DOHH2 (cell line): Measurements from ENCODE around the gene IGF2.

Experiments
- H3F3A ChIP-seq: fragments of 200-600 bp; sonication (generic), shearing (Covaris generic); 2 replicates; pipeline ENCODE4 v1.6.0; 2016; ENCODE audit warnings: antibody characterized with exemption, mild to moderate bottlenecking; ENCODE audit not compliant: control insufficient read depth, insufficient read depth
- H3K27ac ChIP-seq: fragments of 200-600 bp; sonication (generic); 2 replicates; pipeline ENCODE4 v1.5.1; 2014; ENCODE audit warnings: low read depth, mild to moderate bottlenecking, low read length, moderate library complexity
- H3K27me3 ChIP-seq: fragments of 200-600 bp; sonication (generic); 2 replicates; pipeline ENCODE4 v1.6.1; 2014; ENCODE audit warnings: mild to moderate bottlenecking, low read length, mixed read lengths; ENCODE audit not compliant: control insufficient read depth
- H3K36me3 ChIP-seq: fragments of 200-600 bp; sonication (generic); 2 replicates; pipeline ENCODE4 v1.6.1; 2014; ENCODE audit warnings: mild to moderate bottlenecking, low read length, moderate library complexity, mixed read lengths; ENCODE audit not compliant: control insufficient read depth
- H3K4me1 ChIP-seq: fragments of 200-600 bp; sonication (generic); 2 replicates; pipeline ENCODE4 v1.6.1; 2014; ENCODE audit warnings: mild to moderate bottlenecking, low read length, mixed read lengths; ENCODE audit not compliant: control insufficient read depth
- H3K4me2 ChIP-seq: fragments of 200-600 bp; sonication (generic); 2 replicates; pipeline ENCODE4 v1.6.0; 2014; ENCODE audit warnings: mild to moderate bottlenecking, low read length, moderate library complexity
- H3K4me3 ChIP-seq: fragments of 200-600 bp; sonication (generic); 2 replicates; pipeline ENCODE4 v1.5.1; 2014; ENCODE audit warnings: mild to moderate bottlenecking, low read length, mixed read lengths
- H3K79me2 ChIP-seq: fragments of 200-600 bp; sonication (generic); 2 replicates; pipeline ENCODE4 v1.6.1; 2014; ENCODE audit warnings: mild to moderate bottlenecking, low read length, mixed read lengths; ENCODE audit not compliant: control insufficient read depth
- H3K9me2 ChIP-seq: fragments of 200-600 bp; sonication (generic); replicated peaks from 2 replicates; pipeline ENCODE4 v1.6.1; 2014; ENCODE audit warnings: mild to moderate bottlenecking, low read length, mixed read lengths; ENCODE audit not compliant: control insufficient read depth
- H3K9me3 ChIP-seq: fragments of 200-600 bp; sonication (generic); 2 replicates; pipeline ENCODE4 v1.6.1; 2014; ENCODE audit warnings: antibody characterized with exemption, low read length, mixed read lengths; ENCODE audit not compliant: control insufficient read depth, insufficient read depth
- H4K20me1 ChIP-seq: fragments of 200-600 bp; sonication (generic); 2 replicates; pipeline ENCODE4 v1.6.0; 2014; ENCODE audit warnings: low read depth, mild to moderate bottlenecking, antibody characterized with exemption, low read length, moderate library complexity; ENCODE audit not compliant: control insufficient read depth, insufficient read depth
- EZH2phosphoT487 ChIP-seq: fragments of 200-600 bp; sonication (generic); IDR thresholded peaks from 2 replicates; pipeline ENCODE4 v1.6.1; 2017; ENCODE audit warnings: borderline replicate concordance, mild to moderate bottlenecking, antibody characterized with exemption, low read length, moderate library complexity, mixed read lengths
- TF ChIP-seq, protein P1 (sequence below): fragments of 200-600 bp; sonication (generic); IDR thresholded peaks from one replicate; pipeline ENCODE4 v1.5.1; 2014; ENCODE audit warnings: antibody characterized with exemption, mild to moderate bottlenecking, low read depth, low read length; ENCODE audit not compliant: poor library complexity, severe bottlenecking

IGF2 gene

GRCh38 chr11:2097356-2097997, 41.7 kb downstream of the IGF2 start:
- TF ChIP-seq, protein P1, sequence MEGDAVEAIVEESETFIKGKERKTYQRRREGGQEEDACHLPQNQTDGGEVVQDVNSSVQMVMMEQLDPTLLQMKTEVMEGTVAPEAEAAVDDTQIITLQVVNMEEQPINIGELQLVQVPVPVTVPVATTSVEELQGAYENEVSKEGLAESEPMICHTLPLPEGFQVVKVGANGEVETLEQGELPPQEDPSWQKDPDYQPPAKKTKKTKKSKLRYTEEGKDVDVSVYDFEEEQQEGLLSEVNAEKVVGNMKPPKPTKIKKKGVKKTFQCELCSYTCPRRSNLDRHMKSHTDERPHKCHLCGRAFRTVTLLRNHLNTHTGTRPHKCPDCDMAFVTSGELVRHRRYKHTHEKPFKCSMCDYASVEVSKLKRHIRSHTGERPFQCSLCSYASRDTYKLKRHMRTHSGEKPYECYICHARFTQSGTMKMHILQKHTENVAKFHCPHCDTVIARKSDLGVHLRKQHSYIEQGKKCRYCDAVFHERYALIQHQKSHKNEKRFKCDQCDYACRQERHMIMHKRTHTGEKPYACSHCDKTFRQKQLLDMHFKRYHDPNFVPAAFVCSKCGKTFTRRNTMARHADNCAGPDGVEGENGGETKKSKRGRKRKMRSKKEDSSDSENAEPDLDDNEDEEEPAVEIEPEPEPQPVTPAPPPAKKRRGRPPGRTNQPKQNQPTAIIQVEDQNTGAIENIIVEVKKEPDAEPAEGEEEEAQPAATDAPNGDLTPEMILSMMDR: no peak
- no peak for TF ChIP-seq EZH2phosphoT487
- no peaks in the 10 kb centered on the region for H3K36me3 ChIP-seq
- H4K20me1 ChIP-seq: no peaks in the 10 kb centered on the region
- H3K4me2 ChIP-seq: no peak overlapping the region
- no peaks in the 10 kb centered on the region for H3K79me2 ChIP-seq
- H3K27me3 ChIP-seq: no peaks in the 10 kb centered on the region
- no peak overlapping the region for H3K4me3 ChIP-seq
- H3K27ac ChIP-seq: no peak overlapping the region
- no peaks in the 10 kb centered on the region for H3K4me1 ChIP-seq
- H3K9me2 ChIP-seq: no peaks in the 10 kb centered on the region
- H3F3A ChIP-seq: no peaks in the 10 kb centered on the region
- no peaks in the 10 kb centered on the region for H3K9me3 ChIP-seq

DNA sequence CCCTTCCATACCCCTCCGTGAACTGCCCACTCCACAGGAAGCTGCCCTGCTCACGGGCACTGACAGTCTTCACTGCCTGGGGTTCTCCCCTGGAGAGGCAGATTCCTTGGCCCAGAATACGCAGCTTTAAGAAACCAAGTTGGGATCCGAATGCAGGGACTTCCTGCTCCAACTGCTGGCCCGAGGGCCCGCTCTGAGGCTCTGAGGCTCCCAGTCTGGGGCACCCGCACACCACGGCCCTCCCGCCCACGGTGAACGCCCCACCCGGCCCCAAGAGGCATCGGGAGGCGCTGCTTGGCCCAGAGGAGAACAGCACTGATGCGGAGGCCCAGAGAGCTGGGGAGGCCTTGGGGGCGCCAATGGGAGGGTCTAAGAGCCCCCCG, 42.3 kb downstream of the IGF2 start:
- Histone ChIP-seq H3K4me1 (no peaks in the 10 kb centered on the region), H3F3A (no peaks in the 10 kb centered on the region), H3K36me3 (no peaks in the 10 kb centered on the region), H3K9me3 (no peaks in the 10 kb centered on the region), H3K27ac (no peak overlapping the region), H3K9me2 (no peaks in the 10 kb centered on the region), H3K4me3 (no peak overlapping the region), H3K4me2 (no peak overlapping the region), H4K20me1 (no peaks in the 10 kb centered on the region), H3K27me3 (no peaks in the 10 kb centered on the region), H3K79me2 (no peaks in the 10 kb centered on the region)
- TF ChIP-seq EZH2phosphoT487: no peak
- TF ChIP-seq, protein P1: no peak

GRCh38 chr11:2096011-2096918, 42.9 kb downstream of the IGF2 start:
- Histone ChIP-seq H3K9me3 (no peaks in the 10 kb centered on the region), H3K4me3 (no peak overlapping the region), H3K36me3 (no peaks in the 10 kb centered on the region), H4K20me1 (no peaks in the 10 kb centered on the region), H3K4me2 (no peak overlapping the region), H3K27ac (no peak overlapping the region), H3K9me2 (no peaks in the 10 kb centered on the region), H3K27me3 (no peaks in the 10 kb centered on the region), H3F3A (no peaks in the 10 kb centered on the region), H3K4me1 (no peaks in the 10 kb centered on the region), H3K79me2 (no peaks in the 10 kb centered on the region)
- TF ChIP-seq, protein P1: no peak
- TF ChIP-seq EZH2phosphoT487: no peak
